Fibroblast of mammary gland (primary cell): ENCODE data around the gene NOXA1.
A peak's percentile ranks its signal among the peaks of the same experiment; 100 is the strongest.
"Not testable (repeated sequence)": the region's sequence is repeated elsewhere in the genome, so short reads cannot be mapped to it uniquely, and the experiment has no call there.

Experiments
- DNase-seq: peaks from one replicate; pipeline ENCODE4 v3.0.0-alpha.2; 2010; ENCODE audit warnings: low read depth
- H3K4me3 ChIP-seq: 2 replicates; pipeline ENCODE4 v1.5.1; 2011; ENCODE audit warnings: low read depth, mild to moderate bottlenecking, low read length, moderate library complexity; ENCODE audit not compliant: control insufficient read depth
- TF ChIP-seq, protein P1 (sequence below): conservative IDR thresholded peaks from 2 replicates; pipeline ENCODE4 v1.5.1; 2011; ENCODE audit warnings: low read depth, low read length, inconsistent platforms; ENCODE audit not compliant: control insufficient read depth, insufficient read depth

NOXA1 gene

DNA sequence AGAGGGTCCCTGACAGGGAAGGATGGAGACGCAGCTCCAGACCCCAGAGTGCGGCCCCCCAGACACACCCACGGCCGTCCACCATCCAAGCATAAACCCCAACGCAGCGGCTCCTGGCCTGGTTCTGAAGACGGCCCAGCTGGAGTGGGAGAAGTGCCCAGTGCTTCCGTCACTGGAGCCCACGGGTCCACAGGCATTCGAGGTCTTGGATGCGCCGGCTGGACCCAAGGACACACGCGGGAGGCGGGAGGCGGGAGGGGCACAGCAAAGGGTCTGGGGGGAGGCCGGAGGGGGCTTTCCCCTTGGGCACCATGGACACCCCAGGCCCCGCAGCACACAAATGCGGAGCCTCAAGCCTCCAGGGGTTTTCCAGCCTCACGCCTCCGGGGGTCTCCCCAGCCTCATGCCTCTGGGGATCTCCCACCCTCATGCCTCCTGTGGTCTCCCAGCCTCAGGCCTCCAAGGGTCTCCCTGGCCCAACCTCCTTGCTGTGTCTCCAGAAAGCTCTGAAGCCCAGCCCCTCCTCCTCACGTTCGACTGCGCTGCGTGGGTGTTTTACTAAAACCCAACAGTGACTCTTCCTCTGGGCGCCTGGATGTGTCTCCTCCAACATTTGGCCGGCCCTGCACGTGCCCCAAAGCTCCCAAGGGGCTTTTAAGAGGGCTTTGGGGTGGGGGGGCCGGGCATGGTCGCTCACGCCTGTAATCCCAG lies 15.4 kb upstream of the NOXA1 start:
- H3K4me3 ChIP-seq, result no peak overlapping the region
- TF ChIP-seq, protein P1, sequence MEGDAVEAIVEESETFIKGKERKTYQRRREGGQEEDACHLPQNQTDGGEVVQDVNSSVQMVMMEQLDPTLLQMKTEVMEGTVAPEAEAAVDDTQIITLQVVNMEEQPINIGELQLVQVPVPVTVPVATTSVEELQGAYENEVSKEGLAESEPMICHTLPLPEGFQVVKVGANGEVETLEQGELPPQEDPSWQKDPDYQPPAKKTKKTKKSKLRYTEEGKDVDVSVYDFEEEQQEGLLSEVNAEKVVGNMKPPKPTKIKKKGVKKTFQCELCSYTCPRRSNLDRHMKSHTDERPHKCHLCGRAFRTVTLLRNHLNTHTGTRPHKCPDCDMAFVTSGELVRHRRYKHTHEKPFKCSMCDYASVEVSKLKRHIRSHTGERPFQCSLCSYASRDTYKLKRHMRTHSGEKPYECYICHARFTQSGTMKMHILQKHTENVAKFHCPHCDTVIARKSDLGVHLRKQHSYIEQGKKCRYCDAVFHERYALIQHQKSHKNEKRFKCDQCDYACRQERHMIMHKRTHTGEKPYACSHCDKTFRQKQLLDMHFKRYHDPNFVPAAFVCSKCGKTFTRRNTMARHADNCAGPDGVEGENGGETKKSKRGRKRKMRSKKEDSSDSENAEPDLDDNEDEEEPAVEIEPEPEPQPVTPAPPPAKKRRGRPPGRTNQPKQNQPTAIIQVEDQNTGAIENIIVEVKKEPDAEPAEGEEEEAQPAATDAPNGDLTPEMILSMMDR, result no peak
- DNase-seq, result peak; percentile 62

DNA sequence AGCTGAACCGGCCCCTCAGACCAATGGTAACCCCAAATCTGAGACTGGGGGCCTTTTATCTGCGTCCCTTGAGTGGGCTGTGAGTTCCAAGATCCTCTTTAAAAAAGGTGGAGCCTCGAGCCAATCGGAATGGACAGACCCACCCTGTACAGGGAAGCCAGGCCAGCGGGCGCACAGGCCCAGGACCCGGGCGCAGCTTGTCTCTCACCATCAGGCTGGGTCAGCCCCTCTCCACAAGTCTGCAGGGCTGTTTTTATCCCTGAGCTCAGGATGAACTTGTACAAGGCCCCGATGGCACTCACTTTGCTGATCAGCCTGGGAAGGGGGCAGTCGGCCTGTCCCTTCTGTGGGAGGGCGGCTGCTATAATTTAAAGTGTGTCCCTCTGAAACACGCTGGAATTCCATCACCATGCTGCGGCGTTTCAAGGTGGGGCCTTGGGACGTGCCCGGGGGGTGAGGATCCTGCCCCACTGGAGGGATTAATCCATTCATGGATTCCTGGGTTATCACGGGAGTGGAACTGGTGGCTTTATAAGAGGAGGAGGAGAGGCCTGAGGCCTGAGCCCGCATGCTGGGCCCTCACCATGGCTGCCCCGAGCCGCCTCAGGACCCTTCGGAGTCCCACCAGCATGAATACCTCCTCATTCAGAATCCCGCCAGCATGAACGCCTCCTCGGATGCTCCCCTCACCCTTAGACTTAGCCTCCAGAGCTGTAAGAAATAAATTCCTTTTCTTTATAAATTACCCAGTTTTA lies 14.4 kb upstream of the NOXA1 start:
- no peak overlapping the region for H3K4me3 ChIP-seq
- TF ChIP-seq, protein P1, result no peak
- DNase-seq, result no peak

GRCh38 chr9:137409515-137409914 lies 13.7 kb upstream of the NOXA1 start:
- TF ChIP-seq, protein P1, result no peak
- DNase-seq, result no peak
- no peak overlapping the region for H3K4me3 ChIP-seq

- DNase-seq, H3K4me3 ChIP-seq: not testable (repeated sequence)
Measured at GRCh38 chr9:137410236-137410890, 12.8 kb upstream of the NOXA1 start.

DNA sequence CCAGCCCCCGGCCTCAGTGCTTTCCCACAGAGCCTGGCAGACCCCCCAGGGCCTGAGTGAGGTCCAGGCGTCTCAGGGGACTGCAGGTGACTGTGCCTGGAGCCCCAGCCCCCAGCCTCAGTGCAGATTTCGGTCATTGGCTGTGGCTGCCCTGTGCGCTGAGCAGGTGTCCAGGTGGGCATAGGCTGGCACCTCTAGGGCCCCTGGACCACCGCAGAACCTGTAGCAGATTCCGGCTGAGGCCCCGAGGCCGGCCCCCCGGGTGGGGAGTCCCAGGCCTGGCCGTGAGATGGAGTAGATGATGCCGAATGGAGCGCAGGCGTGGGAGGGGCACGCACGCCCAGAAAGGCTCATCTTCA lies 12.3 kb upstream of the NOXA1 start:
- TF ChIP-seq, protein P1, result no peak
- H3K4me3 ChIP-seq, result no peak overlapping the region
- no peak for DNase-seq

- no peak overlapping the region for H3K4me3 ChIP-seq
- TF ChIP-seq, protein P1, result no peak
- no peak for DNase-seq
Measured at GRCh38 chr9:137411260-137411644, 11.9 kb upstream of the NOXA1 start.
